K562 (cell line): Measurements from ENCODE around the gene ZFP64. TPM values are rescaled to one million over a fixed set of nuclear protein-coding genes. Genes with fewer than 3 reads are reported as not detected.

Source experiments
- EGR1 ChIP-seq: fragments of 450-650 bp; conservative IDR thresholded peaks from 2 replicates; pipeline ENCODE4 v1.6.1; 2017; ENCODE audit warnings: mild to moderate bottlenecking
- ETV5 ChIP-seq: sonication (generic); formaldehyde crosslinking; IDR thresholded peaks from 2 replicates; pipeline ENCODE4 v1.4.0; 2020; ENCODE audit warnings: low read depth, mild to moderate bottlenecking, missing genetic modification reagents
- HNRNPL ChIP-seq: fragments of 200-400 bp; formaldehyde crosslinking; IDR thresholded peaks from 2 replicates; pipeline ENCODE4 v1.6.1; 2017; ENCODE audit warnings: low read depth, mild to moderate bottlenecking, low read length
- HNRNPLL ChIP-seq: fragments of 200-400 bp; formaldehyde crosslinking; IDR thresholded peaks from 2 replicates; pipeline ENCODE4 v1.6.1; 2017; ENCODE audit warnings: low read length, low read depth, mild to moderate bottlenecking; ENCODE audit not compliant: poor library complexity, severe bottlenecking
- NFIC ChIP-seq: fragments of 450-650 bp; IDR thresholded peaks from 2 replicates; pipeline ENCODE4 v1.6.1; 2017; ENCODE audit warnings: mild to moderate bottlenecking, inconsistent platforms
- SAFB ChIP-seq: fragments of 200-400 bp; formaldehyde crosslinking; IDR thresholded peaks from 2 replicates; pipeline ENCODE4 v1.6.1; 2017; ENCODE audit warnings: low read depth, low read length, borderline replicate concordance
- SPI1 ChIP-seq: IDR thresholded peaks from 2 replicates; pipeline ENCODE4 v1.6.1; 2011; ENCODE audit warnings: low read depth, low read length, control low read depth, borderline replicate concordance
- polyA plus RNA-seq, 8 experiments: library from polyadenylated mRNA; depleted of rRNA in 4 of 8; stranded (reverse) in 5 of 8; unstranded in 3 of 8; fragments of >200 nt; fragmentation: Nextera tagmentation in 2 of 8; fragmentation: Illumina TruSeq in 1 of 8; extraction: Ambion mirVana in 2 of 8; extraction: Trizol in 1 of 8; gene quantifications; 2 replicates each; pipeline versions ENCODE4 v1.2.1 to v1.2.3, GENCODE V29; 2011 to 2014; ENCODE audit warnings: inconsistent platforms in 1 of 8, missing spikeins in 1 of 8
- total RNA-seq, 7 experiments: library from RNA; depleted of rRNA in 6 of 7; stranded (reverse); fragments of >200 nt in 6 of 7; fragmentation: Illumina TruSeq in 2 of 7; extraction: Trizol in 2 of 7; gene quantifications; 2 replicates each; pipeline versions ENCODE4 v1.2.1 to v1.2.3, GENCODE V29; 2011 to 2021; ENCODE audit warnings: low replicate concordance in 1 of 7
- TF ChIP-seq, protein P1 (sequence below), 3 experiments: IDR thresholded peaks in 2 of 3; conservative IDR thresholded peaks in 1 of 3; 2 replicates each; pipeline ENCODE4 v1.5.1; 2011 to 2012; ENCODE audit warnings: low read length in 3 of 3, mild to moderate bottlenecking in 3 of 3, control low read depth in 2 of 3, improper control_type of control experiment in 1 of 3, inconsistent platforms in 1 of 3, low read depth in 1 of 3, mixed read lengths in 1 of 3, moderate library complexity in 1 of 3; ENCODE audit not compliant: insufficient read depth in 2 of 3
- TF ChIP-seq, protein P2 (sequence below): IDR thresholded peaks from 2 replicates; pipeline ENCODE4 v1.6.1; 2014; ENCODE audit warnings: antibody characterized with exemption
- TF ChIP-seq, protein P3 (sequence below): fragments of 250-450 bp; sonication (Bioruptor Pico); IDR thresholded peaks from 2 replicates; pipeline ENCODE4 v1.5.0; 2021; ENCODE audit warnings: mild to moderate bottlenecking, borderline replicate concordance
- TF ChIP-seq, protein P4 (sequence below): fragments of 450-650 bp; formaldehyde crosslinking; IDR thresholded peaks from 2 replicates; pipeline ENCODE4 v1.4.0; 2020; ENCODE audit warnings: mild to moderate bottlenecking, moderate library complexity
- TF ChIP-seq, protein P5 (sequence below): fragments of 200-400 bp; formaldehyde crosslinking; IDR thresholded peaks from 2 replicates; pipeline ENCODE4 v1.6.1; 2017; ENCODE audit warnings: mild to moderate bottlenecking, low read depth, low read length, moderate library complexity

The ZFP64 gene
- total and polyA plus RNA-seq, 9 of the 15 experiments (the other 6 are each of a cell fraction or from before 2014, with no cell fraction given), result 1.4 to 13.4 (median 7.0) TPM

DNA sequence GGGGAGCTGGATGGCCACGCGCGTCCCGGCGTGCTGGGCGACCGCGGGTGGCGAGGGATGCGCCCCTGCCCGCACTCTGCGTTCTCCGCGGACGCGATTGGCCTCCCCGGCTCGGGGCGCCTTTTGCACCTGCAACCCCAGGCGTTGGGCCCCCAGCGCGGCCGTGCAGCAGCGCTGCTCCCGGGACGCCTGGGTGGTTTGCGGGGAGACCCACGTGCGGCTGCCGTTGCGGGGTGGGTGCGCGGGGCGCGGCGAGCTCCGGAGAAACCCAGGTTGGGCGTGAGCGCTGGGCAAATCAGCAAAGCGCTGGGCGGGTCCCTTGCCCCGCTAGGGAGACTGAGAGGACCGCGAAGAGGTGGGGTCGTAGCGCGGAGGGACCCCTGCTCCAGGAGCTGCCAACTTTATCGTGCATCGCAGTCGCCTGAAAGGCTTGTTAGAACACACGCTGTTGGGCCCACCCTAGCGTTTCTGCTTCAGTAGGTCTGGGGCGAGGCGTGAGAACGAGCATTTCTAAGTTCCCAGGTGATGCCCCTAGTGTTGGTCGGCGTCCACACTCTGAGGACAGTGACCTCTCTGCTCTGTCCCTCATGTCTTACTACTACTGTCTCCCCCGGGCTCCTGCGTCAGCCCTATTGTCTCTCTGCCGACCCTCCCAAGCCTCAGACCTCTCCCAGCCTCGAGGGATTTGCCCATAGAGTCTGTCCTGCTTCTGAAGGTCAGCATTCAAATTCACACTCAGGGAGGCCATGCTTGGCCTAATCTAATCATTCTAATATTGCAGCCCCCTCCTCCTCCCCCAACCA, 538 bp upstream of the ZFP64 start (continued):
- TF ChIP-seq, protein P1, sequence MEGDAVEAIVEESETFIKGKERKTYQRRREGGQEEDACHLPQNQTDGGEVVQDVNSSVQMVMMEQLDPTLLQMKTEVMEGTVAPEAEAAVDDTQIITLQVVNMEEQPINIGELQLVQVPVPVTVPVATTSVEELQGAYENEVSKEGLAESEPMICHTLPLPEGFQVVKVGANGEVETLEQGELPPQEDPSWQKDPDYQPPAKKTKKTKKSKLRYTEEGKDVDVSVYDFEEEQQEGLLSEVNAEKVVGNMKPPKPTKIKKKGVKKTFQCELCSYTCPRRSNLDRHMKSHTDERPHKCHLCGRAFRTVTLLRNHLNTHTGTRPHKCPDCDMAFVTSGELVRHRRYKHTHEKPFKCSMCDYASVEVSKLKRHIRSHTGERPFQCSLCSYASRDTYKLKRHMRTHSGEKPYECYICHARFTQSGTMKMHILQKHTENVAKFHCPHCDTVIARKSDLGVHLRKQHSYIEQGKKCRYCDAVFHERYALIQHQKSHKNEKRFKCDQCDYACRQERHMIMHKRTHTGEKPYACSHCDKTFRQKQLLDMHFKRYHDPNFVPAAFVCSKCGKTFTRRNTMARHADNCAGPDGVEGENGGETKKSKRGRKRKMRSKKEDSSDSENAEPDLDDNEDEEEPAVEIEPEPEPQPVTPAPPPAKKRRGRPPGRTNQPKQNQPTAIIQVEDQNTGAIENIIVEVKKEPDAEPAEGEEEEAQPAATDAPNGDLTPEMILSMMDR (IDR thresholded peaks at IDR 0.05 in 2 of 3, conservative IDR thresholded peaks at IDR 0.05 in 1 of 3; ENCODE audit: insufficient read depth in 2 of 3, low read depth in 1 of 3, low read length in 3 of 3), result peak; percentile 49 to 55 (median 53)
- peak; percentile 10 for TF ChIP-seq HNRNPLL
- TF ChIP-seq, protein P2, sequence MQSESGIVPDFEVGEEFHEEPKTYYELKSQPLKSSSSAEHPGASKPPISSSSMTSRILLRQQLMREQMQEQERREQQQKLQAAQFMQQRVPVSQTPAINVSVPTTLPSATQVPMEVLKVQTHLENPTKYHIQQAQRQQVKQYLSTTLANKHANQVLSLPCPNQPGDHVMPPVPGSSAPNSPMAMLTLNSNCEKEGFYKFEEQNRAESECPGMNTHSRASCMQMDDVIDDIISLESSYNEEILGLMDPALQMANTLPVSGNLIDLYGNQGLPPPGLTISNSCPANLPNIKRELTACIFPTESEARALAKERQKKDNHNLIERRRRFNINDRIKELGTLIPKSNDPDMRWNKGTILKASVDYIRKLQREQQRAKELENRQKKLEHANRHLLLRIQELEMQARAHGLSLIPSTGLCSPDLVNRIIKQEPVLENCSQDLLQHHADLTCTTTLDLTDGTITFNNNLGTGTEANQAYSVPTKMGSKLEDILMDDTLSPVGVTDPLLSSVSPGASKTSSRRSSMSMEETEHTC, result no peak
- TF ChIP-seq, protein P3, sequence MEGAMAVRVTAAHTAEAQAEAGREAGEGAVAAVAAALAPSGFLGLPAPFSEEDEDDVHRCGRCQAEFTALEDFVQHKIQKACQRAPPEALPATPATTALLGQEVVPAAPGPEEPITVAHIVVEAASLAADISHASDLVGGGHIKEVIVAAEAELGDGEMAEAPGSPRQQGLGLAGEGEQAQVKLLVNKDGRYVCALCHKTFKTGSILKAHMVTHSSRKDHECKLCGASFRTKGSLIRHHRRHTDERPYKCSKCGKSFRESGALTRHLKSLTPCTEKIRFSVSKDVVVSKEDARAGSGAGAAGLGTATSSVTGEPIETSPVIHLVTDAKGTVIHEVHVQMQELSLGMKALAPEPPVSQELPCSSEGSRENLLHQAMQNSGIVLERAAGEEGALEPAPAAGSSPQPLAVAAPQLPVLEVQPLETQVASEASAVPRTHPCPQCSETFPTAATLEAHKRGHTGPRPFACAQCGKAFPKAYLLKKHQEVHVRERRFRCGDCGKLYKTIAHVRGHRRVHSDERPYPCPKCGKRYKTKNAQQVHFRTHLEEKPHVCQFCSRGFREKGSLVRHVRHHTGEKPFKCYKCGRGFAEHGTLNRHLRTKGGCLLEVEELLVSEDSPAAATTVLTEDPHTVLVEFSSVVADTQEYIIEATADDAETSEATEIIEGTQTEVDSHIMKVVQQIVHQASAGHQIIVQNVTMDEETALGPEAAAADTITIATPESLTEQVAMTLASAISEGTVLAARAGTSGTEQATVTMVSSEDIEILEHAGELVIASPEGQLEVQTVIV (CRISPR knock-in tag), result no peak
- TF ChIP-seq SAFB, result no peak
- TF ChIP-seq SPI1, result no peak
- TF ChIP-seq, protein P4, sequence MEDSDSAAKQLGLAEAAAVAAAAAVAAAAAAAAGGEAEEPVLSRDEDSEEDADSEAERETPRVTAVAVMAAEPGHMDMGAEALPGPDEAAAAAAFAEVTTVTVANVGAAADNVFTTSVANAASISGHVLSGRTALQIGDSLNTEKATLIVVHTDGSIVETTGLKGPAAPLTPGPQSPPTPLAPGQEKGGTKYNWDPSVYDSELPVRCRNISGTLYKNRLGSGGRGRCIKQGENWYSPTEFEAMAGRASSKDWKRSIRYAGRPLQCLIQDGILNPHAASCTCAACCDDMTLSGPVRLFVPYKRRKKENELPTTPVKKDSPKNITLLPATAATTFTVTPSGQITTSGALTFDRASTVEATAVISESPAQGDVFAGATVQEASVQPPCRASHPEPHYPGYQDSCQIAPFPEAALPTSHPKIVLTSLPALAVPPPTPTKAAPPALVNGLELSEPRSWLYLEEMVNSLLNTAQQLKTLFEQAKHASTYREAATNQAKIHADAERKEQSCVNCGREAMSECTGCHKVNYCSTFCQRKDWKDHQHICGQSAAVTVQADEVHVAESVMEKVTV (CRISPR knock-in tag), result no peak
- TF ChIP-seq, protein P5, sequence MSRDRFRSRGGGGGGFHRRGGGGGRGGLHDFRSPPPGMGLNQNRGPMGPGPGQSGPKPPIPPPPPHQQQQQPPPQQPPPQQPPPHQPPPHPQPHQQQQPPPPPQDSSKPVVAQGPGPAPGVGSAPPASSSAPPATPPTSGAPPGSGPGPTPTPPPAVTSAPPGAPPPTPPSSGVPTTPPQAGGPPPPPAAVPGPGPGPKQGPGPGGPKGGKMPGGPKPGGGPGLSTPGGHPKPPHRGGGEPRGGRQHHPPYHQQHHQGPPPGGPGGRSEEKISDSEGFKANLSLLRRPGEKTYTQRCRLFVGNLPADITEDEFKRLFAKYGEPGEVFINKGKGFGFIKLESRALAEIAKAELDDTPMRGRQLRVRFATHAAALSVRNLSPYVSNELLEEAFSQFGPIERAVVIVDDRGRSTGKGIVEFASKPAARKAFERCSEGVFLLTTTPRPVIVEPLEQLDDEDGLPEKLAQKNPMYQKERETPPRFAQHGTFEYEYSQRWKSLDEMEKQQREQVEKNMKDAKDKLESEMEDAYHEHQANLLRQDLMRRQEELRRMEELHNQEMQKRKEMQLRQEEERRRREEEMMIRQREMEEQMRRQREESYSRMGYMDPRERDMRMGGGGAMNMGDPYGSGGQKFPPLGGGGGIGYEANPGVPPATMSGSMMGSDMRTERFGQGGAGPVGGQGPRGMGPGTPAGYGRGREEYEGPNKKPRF, result no peak
- TF ChIP-seq HNRNPL, result 0 out of 2 replicates have a peak, but pooled peaks have one; percentile 69
- TF ChIP-seq EGR1, result no peak
- no peak for TF ChIP-seq ETV5
- no peak for TF ChIP-seq NFIC
